Lung (tissue), 12 donors: ENCODE measurements around the gene ADGRE3. TPM values are rescaled to one million over a fixed set of nuclear protein-coding genes. Genes with fewer than 3 reads are reported as not detected.

Experiments used
- ATAC-seq: fragments of 200-7000 bp; cut with Tn5 transposase; one replicate; pipeline ENCODE4 v1.9.1; 2020; ENCODE audit warnings: moderate number of reproducible peaks; ENCODE audit not compliant: insufficient read depth, low FRiP score
- DNase-seq, 3 donors: peaks; one replicate each; pipeline ENCODE4 v3.0.0-alpha.2; 2013 to 2017
- H3K27ac ChIP-seq, 2 donors: one replicate each; pipeline ENCODE4 v1.5.1; 2013; ENCODE audit warnings: mild to moderate bottlenecking in 2 of 2, moderate library complexity in 2 of 2, control low read depth in 1 of 2, inconsistent platforms in 1 of 2, low read depth in 1 of 2, low read length in 1 of 2
- H3K27me3 ChIP-seq, 3 donors: one replicate each; pipeline ENCODE4 v1.5.1; 2013; ENCODE audit warnings: low read length in 2 of 3; ENCODE audit not compliant: control insufficient read depth in 3 of 3, insufficient read depth in 3 of 3
- H3K36me3 ChIP-seq, 4 donors: one replicate each; pipeline ENCODE4 v1.5.1; 2013; ENCODE audit warnings: low read length in 4 of 4, mild to moderate bottlenecking in 1 of 4, moderate library complexity in 1 of 4; ENCODE audit not compliant: control insufficient read depth in 4 of 4, insufficient read depth in 4 of 4
- H3K4me1 ChIP-seq, 5 donors: one replicate each; pipeline ENCODE4 v1.5.1; 2013; ENCODE audit warnings: low read length in 5 of 5, mild to moderate bottlenecking in 2 of 5, moderate library complexity in 1 of 5; ENCODE audit not compliant: control insufficient read depth in 5 of 5, insufficient read depth in 5 of 5
- H3K4me3 ChIP-seq: one replicate; pipeline ENCODE4 v1.5.1; 2013; ENCODE audit warnings: mild to moderate bottlenecking, control low read depth, moderate library complexity
- H3K9ac ChIP-seq, 2 donors: one replicate each; pipeline ENCODE4 v1.5.1; 2013; ENCODE audit warnings: low read length in 2 of 2, control low read depth in 1 of 2; ENCODE audit not compliant: insufficient read depth in 1 of 2
- H3K9me3 ChIP-seq, 4 donors: one replicate each; pipeline ENCODE4 v1.5.1; 2013; ENCODE audit warnings: low read length in 3 of 4, mild to moderate bottlenecking in 1 of 4, moderate library complexity in 1 of 4; ENCODE audit not compliant: control insufficient read depth in 4 of 4, insufficient read depth in 3 of 4
- CTCF ChIP-seq: IDR thresholded peaks from 2 replicates; pipeline ENCODE4 v1.5.1; 2012; ENCODE audit warnings: mild to moderate bottlenecking; ENCODE audit errors: control extremely low read depth, extremely low read depth
- WGBS, 2 donors: extraction: QIAGEN DNeasy Blood & Tissue Kit; methylation state at CpG; one replicate each; pipeline ENCODE4 v1.1.7; 2013; 5-methylcytosine and 5-hydroxymethylcytosine counted together
- polyA plus RNA-seq, 2 donors: library from polyadenylated mRNA; stranded (reverse); fragments of 200-250 nt; gene quantifications; one replicate each; pipeline ENCODE4 v1.2.1, GENCODE V29; 2013
- total RNA-seq, 2 donors: library from RNA; depleted of rRNA in 1 of 2; stranded (reverse); fragments of >200 nt in 1 of 2; gene quantifications; one replicate each; pipeline ENCODE4 v1.2.1, GENCODE V29; 2014 to 2021
- donor health status: control.
- donor health status: control.
- donor health status: Bipolar disorder and iron deficiency.
- donor health status: healthy.
- donor health status: DM: yes; HTN: yes; CAD: no.

Gene ADGRE3
- total and polyA plus RNA-seq, 4 donors = 1.5 to 2.1 (median 1.7) TPM

GRCh38 chr19:14577264-14577663 is 97.4 kb downstream of the ADGRE3 start:
- H3K27ac ChIP-seq = no peak overlapping the region
- no peak for ATAC-seq
- WGBS, 2 donors = 72 to 81% methylated on average over 5 of the region's 5 CpGs
- H3K27me3 ChIP-seq = no peaks in the 10 kb centered on the region
- H3K9me3 ChIP-seq = no peaks in the 10 kb centered on the region
- TF ChIP-seq CTCF = no peak
- H3K4me1 ChIP-seq = no peaks in the 10 kb centered on the region
- no peak overlapping the region for H3K9ac ChIP-seq
- no peak for DNase-seq
- no peak overlapping the region for H3K4me3 ChIP-seq
- H3K36me3 ChIP-seq = no peaks in the 10 kb centered on the region

- Histone ChIP-seq H3K9ac (no peak overlapping the region), H3K27me3 (no peaks in the 10 kb centered on the region), H3K4me3 (no peak overlapping the region), H3K4me1 (no peaks in the 10 kb centered on the region), H3K36me3 (no peaks in the 10 kb centered on the region), H3K27ac (no peak overlapping the region), H3K9me3 (no peaks in the 10 kb centered on the region)
- DNase-seq = no peak
- WGBS, 2 donors = 83 to 87% methylated on average over 8 of the region's 8 CpGs
- TF ChIP-seq CTCF = no peak
- no peak for ATAC-seq
Measured at GRCh38 chr19:14576363-14576762, 98.3 kb downstream of the ADGRE3 start.

- no peak overlapping the region for H3K9ac ChIP-seq
- H3K36me3 ChIP-seq = no peaks in the 10 kb centered on the region
- no peaks in the 10 kb centered on the region for H3K9me3 ChIP-seq
- no peak for ATAC-seq
- no peak overlapping the region for H3K27ac ChIP-seq
- no peak overlapping the region for H3K4me3 ChIP-seq
- 78 to 90% methylated on average over 6 of the region's 6 CpGs for WGBS, 2 donors
- no peaks in the 10 kb centered on the region for H3K27me3 ChIP-seq
- DNase-seq = no peak
- H3K4me1 ChIP-seq = peaks cover 0 to 8% (median 3%) of the 10 kb centered on the region in 5 donors
- TF ChIP-seq CTCF = no peak
Measured at GRCh38 chr19:14575428-14575980, 99.1 kb downstream of the ADGRE3 start.
